GM18868 (cell line): Measurements from ENCODE around the gene PATL1.

Experiments used
- ATAC-seq: cut with Tn5 transposase; IDR thresholded peaks from one replicate; pipeline ENCODE4 v1.9.1; 2021; ENCODE audit warnings: mild to moderate bottlenecking, moderate library complexity; ENCODE audit not compliant: unreplicated experiment

The PATL1 gene

GRCh38 chr11:59615637-59616395, 53.0 kb downstream of the PATL1 start, which contains the start of gene OSBP:
OSBP (minus strand) TSS chr11:59615774; CDS start chr11:59615664, 110 bp downstream.
- peak; percentile 85 for ATAC-seq

GRCh38 chr11:59615120-59615636, 53.7 kb downstream of the PATL1 start:
- ATAC-seq = peak; percentile 17

- ATAC-seq = no peak
These were observed 54.3 kb downstream of the PATL1 start for GRCh38 chr11:59614277-59615119.

DNA sequence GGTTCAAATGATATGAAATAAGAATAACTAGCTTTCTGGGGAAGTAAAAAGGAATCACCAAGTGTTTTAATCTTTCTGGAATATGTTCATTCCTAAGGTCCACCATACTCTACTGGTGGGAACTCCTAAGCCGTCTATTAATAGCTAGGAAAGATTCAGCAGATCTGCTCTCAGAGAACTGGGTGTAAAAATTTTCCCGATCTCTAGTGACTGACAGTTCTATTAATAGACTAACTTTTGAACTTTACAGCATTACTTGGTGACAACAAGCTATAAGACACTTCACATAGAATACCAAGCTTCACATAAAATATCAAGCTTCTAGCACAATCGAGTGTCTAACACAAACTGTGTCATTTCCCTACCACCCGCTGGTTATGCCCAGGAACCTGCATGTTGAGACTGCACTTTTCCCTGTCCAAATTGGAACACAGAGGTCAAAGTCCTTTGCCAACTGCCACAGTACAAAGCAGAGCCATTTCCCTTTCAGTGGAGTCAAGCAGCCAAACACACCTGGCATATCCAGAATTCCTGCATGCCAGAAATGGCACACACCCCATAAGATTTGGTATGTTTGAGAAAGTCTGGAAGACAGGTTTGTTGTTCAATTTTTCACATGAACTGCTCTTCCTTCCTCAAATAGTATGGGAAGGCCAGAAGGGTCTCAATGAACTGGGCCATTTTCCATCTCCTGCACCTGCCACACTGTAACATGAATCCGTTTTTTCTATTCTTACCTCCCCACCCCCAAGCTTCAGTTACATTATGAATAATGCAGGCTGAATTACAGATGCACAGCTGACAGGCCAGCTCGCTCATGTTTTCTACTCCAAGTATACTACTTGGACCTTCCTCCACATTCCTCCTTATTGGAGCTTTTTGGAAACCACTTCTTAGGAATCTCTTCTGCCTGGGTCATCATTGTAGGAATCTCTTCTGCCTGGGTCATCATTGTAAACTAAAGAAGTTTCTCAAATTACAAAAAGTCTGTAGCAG, 57.0 kb downstream of the PATL1 start:
- no peak for ATAC-seq

DNA sequence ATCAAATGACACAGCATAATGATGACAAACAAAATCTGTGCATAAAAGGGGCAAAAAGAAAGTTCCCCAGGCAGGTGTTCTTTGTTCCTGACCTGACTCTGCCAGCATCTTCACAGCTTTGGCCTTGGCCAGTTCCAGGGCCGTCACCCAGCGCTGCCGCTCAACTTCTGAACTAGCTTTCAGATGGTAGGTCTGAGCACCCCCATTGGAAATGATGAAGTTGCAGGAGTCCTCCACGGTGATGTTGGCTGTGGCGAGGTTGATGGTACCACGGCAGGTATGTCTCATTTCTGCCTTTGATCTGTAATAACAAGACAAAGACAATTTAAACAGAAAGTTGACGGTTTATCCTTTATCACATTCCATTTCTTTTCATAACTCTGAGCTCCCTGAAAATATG, 58.5 kb downstream of the PATL1 start:
- ATAC-seq = no peak

DNA sequence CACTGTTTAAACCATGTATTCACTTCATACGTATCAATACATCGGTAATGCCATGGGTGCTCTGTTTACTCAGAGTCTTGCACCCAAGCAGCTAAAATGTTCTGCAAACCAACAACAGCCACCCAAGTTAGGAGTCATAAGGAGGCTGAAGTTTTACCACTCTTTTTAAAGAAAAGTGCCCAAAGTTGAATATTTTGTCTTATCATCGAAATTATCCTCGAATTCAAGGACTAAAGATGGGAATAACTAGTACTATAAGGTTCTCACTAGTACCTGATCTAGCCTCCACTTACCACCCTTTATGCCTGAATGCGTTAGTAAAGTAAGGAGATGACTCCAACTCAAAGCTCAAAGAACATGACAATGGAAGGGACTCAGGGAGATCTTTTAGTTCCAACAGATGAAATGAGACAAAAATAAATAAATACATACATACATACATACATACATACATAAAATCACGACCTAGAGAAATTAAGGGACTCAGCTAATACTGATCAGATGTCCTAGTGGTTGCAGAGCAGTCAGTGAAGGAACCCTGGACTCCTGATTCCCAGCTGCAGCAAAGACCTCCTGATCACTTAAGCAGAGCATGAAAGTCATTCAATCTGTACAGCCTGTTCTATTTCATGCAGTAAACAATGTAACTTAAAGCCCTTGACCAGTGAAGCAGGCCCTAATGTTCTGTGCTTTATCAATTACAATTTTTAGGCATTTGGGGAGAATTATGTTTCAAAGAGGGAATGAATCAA, 61.0 kb downstream of the PATL1 start:
- no peak for ATAC-seq

DNA sequence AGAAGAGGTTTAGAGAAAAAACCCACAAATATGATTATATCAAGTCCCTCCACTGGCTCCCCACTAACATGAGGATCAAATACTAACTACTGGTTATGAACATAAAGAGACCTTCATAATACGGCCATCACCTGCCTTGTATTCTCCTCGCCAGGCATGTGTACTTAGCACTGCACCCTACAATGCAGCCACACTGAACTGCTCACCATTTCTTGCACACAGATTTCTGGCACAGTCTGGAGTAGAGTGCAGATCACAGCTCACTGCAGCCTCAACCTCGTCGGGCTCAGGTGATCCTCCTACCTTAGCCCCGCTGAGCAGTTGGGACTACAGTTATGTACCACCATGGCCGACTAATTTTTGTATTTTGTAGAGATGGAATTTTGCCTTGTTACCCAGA, 66.4 kb downstream of the PATL1 start:
- no peak for ATAC-seq

- no peak for ATAC-seq
These were observed 67.0 kb downstream of the PATL1 start for GRCh38 chr11:59601788-59602187.

- ATAC-seq = no peak
These were observed 68.2 kb downstream of the PATL1 start for GRCh38 chr11:59600636-59601035.

- ATAC-seq = no peak
These were observed 68.6 kb downstream of the PATL1 start for GRCh38 chr11:59600234-59600633.

GRCh38 chr11:59598961-59599360, 69.9 kb downstream of the PATL1 start:
- ATAC-seq = no peak
